ENCODE data around the gene CEBPG.

- TF ChIP-seq REST (IDR thresholded peaks at IDR 0.05; ENCODE audit: low read depth) = no peak
- TF ChIP-seq CTCF (IDR thresholded peaks at IDR 0.05 in 2 of 3, conservative IDR thresholded peaks at IDR 0.05 in 1 of 3; ENCODE audit: borderline replicate concordance in 1 of 3, insufficient read depth in 1 of 3, low read depth in 2 of 3, low read length in 2 of 3) = no peak
- TF ChIP-seq SP1 (IDR thresholded peaks at IDR 0.05; ENCODE audit: low read depth) = no peak
- TF ChIP-seq YY1 (IDR thresholded peaks at IDR 0.05; ENCODE audit: extremely low read depth, insufficient replicate concordance, low read depth, low read length) = no peak
- TF ChIP-seq MAX (IDR thresholded peaks at IDR 0.05) = no peak
- TF ChIP-seq TCF7L2 (IDR thresholded peaks at IDR 0.05; ENCODE audit: borderline replicate concordance, extremely low read depth, insufficient read depth, insufficient read length) = no peak
- TF ChIP-seq EZH2phosphoT487 (IDR thresholded peaks at IDR 0.05; ENCODE audit: borderline replicate concordance) = no peak
- no peak for TF ChIP-seq POLR2A (IDR thresholded peaks at IDR 0.05; ENCODE audit: borderline replicate concordance, extremely low read depth, insufficient read depth, insufficient read length)
Measured at GRCh38 chr19:33417751-33418150, 44.2 kb downstream of the CEBPG start.
